Measurements from ENCODE around the gene ANKRD1.

The ANKRD1 gene

DNA sequence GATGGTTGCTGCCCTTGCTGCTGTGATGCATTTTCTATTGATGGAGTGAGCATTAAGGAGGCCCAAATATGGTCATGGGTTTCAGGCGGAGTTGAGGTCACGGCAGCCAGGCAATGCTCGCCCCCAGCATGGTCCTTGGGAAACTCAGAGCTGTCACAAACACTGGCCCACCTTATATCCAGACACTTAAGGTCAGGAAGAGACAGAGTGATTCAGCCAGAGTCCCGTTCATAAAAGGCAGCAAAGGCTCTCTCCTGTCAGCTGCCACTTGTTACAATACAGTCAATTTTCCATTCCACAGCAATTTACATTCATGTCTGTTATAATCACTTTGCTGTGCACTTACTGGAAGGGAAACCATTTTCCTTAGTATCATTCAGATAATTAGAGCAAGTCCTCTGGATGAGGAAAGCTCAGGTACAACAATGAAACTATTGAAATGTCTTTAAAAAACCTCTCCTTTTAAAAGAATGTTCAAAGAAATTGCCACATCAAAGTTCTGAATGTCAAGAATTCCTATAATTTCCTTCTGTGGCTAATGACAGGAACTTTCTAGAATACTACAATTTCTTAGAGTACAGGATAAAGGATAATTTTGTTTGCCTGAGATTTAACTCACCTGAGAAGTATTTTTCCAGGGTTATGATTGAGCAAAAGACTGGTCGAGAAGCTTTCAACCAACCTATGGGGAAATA is 14.8 kb upstream of the ANKRD1 start:
- DNase-seq (ENCODE audit: low read depth): no peak

DNA sequence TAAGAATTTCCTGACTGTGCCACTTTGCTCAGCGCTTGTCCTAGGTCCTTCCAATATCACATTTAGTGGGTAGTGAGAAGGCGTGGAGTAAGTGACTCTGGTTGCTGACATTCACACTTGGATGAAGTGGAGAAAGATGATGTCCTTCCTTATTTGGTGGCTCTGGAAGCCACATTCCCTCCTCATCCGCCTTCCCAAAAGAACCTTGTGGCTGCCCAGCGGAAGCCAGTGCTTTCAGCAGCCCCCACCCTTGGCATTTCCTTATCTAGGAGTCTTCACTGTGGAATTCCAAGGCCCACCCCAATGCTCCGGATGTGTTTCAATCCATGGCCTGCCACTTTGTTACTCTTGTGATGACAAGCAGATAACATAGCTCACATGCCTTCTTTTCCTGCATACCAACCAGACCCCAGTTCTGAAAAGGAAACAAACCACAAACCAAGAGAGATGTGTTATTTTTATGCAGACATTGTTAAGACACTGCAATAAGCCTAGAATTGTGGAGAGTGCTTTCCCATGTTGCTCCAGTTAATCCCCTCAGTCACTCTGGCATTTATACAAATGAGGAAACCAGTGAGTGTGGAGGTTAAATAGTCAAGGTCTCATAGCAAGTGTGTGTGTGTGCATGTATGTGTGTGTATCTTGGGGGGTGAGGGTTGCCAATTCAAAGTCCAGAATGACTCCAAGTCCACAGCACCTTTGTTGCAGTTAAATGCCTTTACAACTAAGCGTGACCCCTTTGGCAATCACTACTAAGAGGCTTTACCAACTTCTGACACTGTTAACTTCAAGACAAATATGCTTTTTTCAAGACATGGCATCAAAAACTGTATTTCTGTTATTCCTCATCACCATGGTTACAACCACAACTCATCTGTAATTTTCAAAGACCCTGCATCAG is 10.3 kb upstream of the ANKRD1 start:
- no peak for DNase-seq (ENCODE audit: low read depth)

DNA sequence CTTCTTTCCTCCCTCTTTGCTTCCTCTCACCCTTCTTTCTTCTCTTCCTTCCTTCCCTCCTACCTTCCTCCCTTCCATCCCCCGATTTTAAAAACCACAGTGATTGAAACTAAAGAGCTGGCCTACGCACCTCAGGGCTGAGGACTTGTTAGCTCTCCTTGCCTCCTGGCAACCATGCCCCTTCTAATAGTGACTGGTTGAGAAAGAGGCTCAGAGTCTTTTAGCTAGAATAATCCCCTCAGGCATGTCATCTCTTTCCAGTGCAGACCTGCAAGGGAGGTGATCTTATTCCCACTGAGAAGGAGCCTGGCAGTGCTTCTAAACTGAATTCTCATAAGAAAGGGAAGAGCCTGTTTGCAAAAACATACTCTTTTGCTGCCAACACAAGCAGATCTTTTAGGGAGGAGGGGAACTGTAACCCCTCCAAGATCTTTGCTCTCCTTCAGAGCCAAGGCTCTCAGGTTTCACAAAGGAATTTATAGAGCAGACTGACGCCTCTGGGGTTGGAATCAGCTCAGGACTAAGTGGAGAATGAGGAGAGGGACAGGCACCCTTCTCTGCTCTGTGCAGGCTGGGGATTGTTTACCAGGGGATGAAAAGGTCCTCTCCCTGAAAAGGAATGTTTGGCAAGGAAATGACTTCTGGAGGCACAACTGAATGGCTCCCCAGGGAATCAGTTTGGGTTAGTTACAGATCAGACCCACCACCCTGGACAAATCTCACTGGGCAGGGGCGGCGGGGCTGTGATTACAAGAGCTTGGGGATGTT is 9.4 kb upstream of the ANKRD1 start:
- no peak for DNase-seq (ENCODE audit: low read depth)

DNA sequence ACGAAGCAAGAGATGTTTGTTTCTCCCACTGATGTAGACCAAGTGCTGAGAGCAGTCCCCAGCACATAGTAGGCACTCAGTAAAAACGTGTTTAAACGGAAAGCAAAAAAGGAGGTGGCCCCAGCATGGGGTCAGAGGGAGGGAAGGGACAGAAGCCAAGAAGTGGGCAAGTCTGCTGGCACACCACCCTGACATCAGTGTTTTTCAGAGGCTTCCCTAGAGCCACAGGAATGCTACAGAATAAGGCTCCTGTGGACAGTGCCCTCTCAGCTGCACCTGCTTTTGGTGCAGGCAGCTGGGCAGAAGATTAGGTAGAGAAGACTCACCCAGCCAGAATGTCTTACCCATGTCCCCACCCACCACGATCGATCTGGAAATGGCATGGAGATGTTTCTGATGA is 8.3 kb upstream of the ANKRD1 start:
- no peak for DNase-seq (ENCODE audit: low read depth)

DNA sequence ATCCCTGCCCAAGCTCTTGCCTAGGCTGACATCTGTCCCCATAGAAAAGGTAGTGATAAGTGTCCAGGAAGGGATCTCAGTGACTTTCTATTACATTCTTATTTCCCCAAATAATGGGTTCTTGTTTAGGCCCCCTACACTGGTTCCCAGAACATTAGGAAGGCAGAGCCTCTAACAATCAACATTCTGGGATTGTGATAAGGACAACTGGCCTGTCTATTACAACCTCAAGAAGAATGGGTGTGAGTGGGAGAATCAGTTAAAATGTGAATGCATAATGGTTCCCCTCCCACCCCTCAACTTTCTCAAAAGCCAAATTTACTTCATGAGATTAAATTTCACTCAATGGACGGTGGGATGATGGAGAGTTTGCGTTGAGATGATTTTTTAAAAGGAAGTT is 6.4 kb upstream of the ANKRD1 start:
- DNase-seq (ENCODE audit: low read depth): no peak

DNA sequence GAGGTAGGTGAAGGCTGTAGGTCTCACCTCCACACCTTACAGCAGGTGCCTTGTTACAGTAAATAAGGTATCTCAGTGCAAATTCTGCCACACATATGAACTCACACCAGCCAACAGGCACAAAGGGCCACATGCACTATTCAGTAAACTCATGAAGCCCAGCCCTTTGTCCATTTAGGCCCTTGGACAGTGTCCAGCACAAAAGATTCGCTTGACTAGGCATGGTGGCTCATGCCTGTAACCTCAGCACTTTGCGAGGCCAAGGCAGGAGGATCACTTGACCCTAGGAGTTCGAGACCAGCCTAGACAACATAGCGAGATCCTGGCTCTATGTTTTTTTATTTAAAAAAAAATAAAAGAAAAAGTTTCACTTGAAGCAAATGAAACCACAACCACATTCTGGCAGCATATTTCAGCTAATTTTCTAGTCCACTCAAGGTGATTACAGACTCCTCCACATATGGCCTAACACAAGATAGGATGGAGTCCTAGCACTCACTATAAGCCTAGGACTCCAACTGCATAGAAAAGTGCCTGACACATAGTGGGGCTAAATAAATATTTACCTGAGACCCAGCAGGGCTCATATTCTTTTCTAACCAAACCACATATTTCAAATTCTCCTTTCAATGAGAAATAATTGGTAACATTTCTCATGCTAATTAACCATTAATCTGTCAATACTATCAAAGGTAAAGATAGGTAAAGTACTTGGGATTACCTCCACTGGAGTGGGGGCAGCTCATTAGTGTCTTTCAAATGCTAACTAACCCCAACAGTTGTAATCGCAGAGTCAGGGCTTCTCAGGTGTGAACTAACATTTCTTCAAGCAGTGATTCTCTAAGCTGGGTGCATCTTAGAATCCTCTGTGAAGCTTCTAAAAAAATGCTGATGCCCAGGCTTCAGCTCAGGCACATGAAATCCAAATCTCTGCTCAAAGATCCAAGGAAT is 4.5 kb upstream of the ANKRD1 start:
- DNase-seq (ENCODE audit: low read depth): no peak

DNA sequence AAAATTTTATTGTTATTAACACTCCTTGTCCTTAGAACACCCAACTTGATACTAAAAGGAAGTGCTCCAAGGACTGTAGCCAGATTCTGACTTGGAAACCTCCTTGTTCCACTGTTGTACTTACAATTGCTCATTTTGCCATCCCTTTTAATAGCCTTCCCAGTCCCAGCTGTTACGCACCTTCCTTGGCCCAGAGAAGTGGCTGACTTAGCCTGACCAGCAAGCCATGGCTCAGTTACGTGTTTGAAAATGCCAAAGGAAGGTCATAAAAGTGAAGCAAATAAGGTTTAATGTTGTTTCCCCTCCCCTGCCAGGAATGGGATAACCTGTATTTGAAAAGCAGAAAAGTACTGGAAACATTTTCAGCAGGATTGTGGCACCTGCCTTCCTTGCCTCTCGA is 3.7 kb upstream of the ANKRD1 start:
- no peak for DNase-seq (ENCODE audit: low read depth)

DNA sequence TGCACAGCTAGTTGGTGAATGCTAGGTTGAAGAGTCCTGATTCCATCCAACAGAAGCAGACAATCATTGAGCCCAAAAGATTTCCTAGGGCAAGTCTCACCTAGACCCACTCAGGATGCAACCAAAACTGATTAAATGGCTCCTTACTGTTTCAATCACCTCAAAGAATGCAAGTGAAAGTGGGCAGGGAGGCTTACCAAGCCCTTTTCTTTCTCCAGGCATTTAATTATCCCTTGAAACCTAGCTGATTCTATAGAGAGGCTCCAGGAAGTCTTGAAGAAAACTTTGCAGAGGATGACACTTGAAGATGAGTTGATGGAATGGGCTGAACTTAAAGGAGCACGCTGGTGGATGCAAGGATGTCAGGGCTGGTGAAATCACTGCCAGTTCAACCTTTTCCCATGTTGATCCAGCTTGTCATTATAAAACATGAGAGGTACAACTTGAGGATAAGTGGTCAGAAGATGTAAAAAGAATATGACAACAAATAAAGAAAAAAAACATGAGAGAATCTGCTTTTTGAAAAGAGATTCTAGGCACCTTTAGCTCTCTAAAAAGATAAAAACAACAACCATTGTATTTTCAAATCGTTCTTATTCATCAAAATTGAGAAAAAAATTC is 2.3 kb upstream of the ANKRD1 start:
- DNase-seq (ENCODE audit: low read depth): no peak

DNA sequence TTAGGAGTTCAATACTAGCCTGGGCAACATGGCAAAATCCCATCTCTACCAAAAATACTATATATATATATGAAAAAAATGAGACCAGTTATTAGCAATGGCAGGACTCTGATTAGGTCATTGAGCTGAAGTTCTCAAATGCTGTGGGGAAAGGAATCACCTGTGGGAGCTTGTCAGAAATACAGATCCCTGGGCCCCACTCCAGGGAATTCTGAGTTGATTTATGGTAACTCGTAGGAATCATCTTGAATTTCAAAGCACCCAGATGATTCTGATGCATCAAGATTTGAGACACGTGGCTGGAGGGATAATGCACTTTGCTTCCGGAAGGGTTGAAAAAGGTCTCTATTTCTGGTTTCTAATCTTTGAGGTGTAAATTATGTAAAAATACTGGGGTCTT is 1.0 kb upstream of the ANKRD1 start:
- no peak for DNase-seq (ENCODE audit: low read depth)

DNA sequence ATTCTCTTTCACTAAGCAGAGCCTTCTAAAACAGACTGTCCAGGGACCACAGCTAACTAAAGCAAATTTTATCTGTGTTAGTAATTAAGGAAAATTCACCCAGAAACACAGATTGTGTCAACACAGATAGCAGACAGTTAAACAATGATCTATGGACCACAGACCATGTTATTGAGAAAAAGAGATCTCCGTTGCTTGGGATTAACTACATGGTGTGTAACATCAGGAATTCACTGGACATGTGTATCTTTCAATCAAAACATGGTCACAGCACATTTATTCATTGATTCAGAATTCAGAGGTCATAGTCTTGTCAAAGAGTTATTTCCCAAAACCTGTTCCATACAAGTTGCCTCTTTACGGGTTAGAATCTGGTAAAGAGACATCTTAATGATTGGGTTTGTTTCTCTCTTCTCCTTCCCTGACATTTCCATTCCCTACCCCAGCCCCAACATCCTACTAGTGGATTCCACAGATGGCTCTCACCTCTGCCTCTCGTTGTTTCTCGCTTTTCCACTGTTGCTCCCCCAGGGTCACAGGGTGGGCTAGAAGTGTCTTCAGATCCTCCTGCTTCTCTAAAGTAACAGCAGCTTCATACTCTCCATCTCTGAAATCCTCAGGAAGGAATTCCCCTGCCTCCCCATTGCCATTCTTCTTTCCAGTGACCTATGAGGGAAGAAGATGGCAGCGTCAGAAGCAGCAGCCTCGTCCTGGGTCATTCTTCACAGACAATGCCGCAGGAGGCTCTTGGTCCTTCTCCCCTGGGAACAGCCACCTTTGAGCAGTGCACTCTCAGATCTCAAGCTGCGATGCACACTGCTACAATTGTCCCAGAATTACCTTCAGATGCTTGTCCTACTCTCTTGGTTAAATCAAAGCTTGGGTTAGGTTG is 958 bp downstream of the ANKRD1 start:
- DNase-seq (ENCODE audit: low read depth): no peak

DNA sequence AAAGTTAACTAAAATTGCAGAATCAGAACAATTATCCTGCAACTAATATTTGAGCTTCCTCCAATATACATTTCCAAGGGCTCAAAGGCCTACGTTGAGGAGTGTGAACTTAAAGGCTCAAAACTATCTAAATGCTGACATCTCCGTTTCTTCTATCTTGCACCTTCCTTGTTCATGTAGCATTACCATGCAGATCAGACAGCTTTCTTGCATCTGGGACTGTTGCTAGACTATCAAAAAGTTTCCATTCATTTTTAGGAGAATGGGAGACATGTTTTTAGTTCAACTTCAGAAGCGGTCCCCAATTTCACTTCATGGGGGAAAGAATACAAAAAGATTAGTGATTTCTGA is 2.9 kb downstream of the ANKRD1 start:
- DNase-seq (ENCODE audit: low read depth): no peak

DNA sequence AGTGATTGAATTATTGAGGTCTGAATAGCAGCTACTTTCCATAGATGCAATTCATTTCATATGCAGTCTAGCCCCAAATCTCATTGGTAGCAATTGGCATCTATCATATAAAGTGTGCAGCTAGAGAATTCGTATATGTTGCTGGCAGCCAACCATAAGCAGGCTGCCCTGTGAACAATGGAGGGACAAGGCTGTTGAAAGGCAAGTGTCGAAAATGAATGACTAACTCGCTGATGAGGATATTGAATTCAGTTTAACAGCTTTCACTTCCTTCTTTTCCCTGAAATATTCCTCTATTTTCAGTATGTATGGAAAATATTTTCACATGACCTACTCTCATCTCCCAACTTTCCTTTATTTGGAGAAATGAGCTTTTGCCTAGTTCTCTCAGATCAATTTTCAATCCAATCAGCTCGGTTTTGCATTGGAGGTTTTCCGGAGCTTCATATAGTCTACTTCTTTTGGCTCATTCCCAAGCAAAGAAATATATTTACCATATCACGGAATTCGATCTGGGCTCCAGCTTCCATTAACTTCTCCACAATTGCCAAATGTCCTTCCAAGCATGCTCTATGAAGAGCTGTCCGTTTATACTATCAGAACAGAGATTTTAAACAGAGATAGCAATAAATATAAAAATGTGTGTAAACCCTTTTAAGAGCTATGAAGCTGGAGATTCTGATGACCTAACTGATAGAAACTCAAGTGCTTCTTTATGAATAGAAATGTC is 3.5 kb downstream of the ANKRD1 start:
- DNase-seq (ENCODE audit: low read depth): no peak

DNA sequence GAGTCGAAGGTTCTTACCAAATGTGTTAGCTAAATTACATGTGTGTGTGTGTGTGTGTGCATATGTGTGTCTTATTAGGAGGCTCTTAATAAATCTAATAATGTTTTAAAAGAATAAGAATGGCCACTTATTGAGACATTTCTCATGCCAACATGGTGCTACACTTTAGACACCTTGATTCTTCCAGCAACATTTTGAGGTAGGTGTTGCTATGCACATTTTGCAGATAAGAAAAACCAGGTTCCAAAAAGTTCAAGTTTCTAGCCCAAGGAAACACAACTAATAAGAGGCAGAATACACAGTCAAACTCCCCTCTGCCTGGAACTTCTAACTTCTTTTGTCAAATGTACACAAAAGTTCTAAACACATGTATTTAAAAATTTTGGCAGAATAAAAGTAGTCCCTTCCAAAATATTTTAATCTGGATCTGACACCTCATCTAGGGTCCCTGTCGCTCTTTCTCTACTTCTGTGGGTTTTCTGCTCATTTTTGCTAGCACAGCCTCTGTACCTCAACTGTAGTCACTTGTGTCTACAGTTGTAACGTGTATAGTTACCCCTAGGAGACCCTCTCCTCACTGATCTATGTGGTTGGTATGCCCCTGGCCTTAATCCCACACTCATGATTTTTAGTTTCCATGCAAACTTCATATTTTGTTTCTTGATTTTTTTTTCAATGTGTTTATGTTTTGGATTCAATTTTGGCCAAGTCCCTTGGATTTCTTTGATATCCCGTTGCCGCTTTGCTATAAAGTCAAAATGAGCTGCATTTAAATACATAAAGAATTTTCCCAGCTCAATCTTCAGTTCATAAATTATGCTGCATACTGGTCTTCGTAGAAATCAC is 4.3 kb downstream of the ANKRD1 start:
- no peak for DNase-seq (ENCODE audit: low read depth)

DNA sequence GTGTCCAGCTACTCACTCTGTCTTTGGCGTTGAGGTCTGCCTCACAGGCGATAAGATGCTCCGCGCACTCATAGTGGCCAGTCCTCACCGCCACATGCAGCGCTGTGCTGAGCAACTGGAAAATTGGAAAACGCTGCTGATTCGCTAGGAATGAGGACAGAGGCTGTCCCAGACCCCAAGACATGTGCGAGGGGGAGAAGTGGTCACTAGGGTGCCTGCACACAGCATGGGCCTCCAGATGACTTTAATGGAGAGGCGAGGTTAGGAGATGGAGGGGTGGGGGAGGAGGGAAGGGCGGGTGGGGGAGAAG is 5.2 kb downstream of the ANKRD1 start:
- DNase-seq (ENCODE audit: low read depth): no peak

DNA sequence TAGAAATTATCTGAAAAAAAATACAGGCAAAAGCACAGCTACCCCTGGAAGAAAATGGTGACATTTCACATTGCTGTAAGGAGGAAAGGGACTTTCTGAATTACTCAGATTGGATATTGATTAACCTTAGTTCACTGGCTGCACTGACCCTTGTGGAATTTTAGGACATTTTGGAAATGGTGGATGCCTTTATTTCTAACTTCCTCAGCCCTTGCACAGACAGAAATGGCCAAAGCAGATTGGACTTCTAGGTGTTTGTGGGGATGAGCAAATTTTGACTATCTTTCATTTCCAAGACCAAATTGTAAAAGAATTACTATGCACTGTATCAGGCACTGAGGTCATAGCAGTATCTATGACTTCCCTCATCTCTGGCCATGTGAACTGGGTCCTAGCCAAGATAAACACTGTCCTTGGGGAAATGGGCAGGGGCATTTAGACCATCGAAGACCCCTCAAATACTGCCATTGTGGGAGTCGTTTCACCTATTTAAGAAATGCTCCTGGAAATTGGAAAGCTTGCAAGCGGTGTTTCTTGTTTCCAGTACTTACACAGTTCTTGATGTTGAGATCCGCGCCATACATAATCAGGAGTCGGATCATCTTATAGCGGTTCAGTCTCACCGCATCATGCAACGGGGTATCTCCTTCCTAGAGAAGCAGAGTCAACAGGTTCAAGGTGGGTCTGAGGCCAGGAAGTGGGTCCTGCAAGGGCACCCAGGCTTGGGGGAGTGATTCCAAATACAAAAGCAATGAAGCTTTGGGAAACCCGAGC is 5.7 kb downstream of the ANKRD1 start:
- DNase-seq (ENCODE audit: low read depth): no peak

DNA sequence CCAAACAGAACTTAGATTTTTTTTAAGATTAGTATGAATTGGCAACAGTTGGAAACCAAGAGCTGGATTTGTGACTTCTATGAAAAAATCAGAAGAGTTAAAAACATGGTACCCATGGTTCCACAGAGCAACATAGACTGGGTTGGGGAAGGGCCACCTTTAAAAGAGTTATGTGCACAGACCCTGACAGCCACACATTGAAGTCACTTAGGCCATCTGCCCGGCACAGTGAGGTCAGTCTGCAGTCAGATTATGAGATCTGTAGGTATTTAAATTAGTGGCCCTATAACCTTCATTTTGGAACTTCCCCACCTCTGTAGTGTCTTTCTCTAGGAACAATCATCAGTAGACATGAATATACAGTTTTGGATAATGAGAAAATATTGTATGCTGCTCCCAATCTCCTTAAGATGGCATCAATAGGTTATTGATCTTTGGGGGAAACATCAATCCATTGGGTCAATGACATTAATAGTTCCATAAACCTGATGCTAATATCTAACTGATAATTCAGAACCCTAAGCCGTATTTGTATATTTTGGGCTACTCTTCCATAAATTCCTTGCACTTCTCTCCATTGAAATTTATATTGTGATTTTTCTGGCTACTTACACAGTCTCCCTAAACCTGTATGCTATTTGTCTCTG is 7.0 kb downstream of the ANKRD1 start:
- DNase-seq (ENCODE audit: low read depth): no peak

DNA sequence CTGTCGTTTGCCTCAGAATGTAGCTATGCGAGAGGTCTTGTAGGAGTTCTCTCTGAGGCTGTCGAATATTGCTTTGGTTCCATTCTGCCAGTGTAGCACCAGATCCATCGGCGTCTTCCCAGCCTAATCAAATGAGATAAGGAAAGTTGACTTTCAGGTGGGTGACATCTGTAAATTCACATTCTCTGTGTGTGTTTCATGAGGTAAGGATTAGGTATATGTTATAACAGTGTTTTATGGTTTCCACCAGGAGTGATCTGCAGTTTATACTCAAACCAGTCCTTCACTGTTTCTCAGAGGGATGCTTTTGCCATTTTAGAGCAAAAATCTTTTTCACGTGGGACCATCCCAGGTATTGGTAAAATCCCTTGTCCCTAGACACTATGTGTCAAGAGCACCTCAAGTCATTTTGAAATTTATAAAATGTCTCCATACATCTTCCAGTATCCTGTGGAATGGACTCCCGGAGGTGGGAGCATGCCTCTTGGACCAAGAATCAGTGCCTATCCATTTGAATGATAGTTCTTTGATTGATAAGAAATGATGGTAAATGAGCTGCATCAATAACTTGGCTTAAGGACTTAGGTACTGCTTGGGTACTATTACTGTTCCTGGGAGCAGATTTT is 7.9 kb downstream of the ANKRD1 start:
- no peak for DNase-seq (ENCODE audit: low read depth)

Data from stimulated activated CD8-positive, alpha-beta memory T cell treated with anti-CD3 and anti-CD28 coated beads, Interleukin-12 subunit alpha, Interleukin-12 subunit beta, amount 100 ng/mL, for 4 hours (primary cell).